Neural cell (in vitro differentiated cells): Measurements from ENCODE around the gene COL18A1. TPM values are rescaled to one million over a fixed set of nuclear protein-coding genes. Genes with fewer than 3 reads are reported as not detected.

Experiments used
- H2AFZ ChIP-seq: fragments of 200-600, 300-800 bp; sonication (generic), shearing (Covaris generic); 2 replicates; pipeline ENCODE4 v1.6.0; 2014; ENCODE audit warnings: low read depth, mild to moderate bottlenecking, antibody characterized with exemption, low read length, moderate library complexity
- H3F3A ChIP-seq: fragments of 200-600 bp; shearing (Covaris generic); 2 replicates; pipeline ENCODE4 v1.6.1; 2016; ENCODE audit warnings: mild to moderate bottlenecking, moderate library complexity, mixed read lengths, antibody characterized with exemption, low read length; ENCODE audit not compliant: insufficient read depth, poor library complexity, severe bottlenecking
- H3K27ac ChIP-seq: fragments of 200-600, 300-800 bp; sonication (generic), shearing (Covaris generic); 2 replicates; pipeline ENCODE4 v1.5.1; 2014; ENCODE audit warnings: mild to moderate bottlenecking, low read length, moderate library complexity
- H3K27me3 ChIP-seq: fragments of 300-800, 200-600 bp; sonication (generic), shearing (Covaris generic); 2 replicates; pipeline ENCODE4 v1.6.0; 2014; ENCODE audit warnings: mild to moderate bottlenecking, low read depth, low read length, moderate library complexity; ENCODE audit not compliant: insufficient read depth
- H3K36me3 ChIP-seq: fragments of 300-800, 200-600 bp; sonication (generic), shearing (Covaris generic); 2 replicates; pipeline ENCODE4 v1.5.1; 2014; ENCODE audit warnings: mild to moderate bottlenecking, antibody characterized with exemption, low read length, moderate library complexity; ENCODE audit not compliant: insufficient read depth
- H3K4me2 ChIP-seq: fragments of 300-800, 200-600 bp; sonication (generic), shearing (Covaris generic); 2 replicates; pipeline ENCODE4 v1.6.0; 2014; ENCODE audit warnings: mild to moderate bottlenecking, low read length
- H3K4me3 ChIP-seq: fragments of 300-800, 200-600 bp; sonication (generic), shearing (Covaris generic); 2 replicates; pipeline ENCODE4 v1.5.1; 2014; ENCODE audit warnings: mild to moderate bottlenecking, low read length, moderate library complexity
- H3K79me2 ChIP-seq: fragments of 200-600 bp; shearing (Covaris generic); replicated peaks from 2 replicates; pipeline ENCODE4 v1.6.0; 2014; ENCODE audit warnings: mild to moderate bottlenecking, low read length, moderate library complexity; ENCODE audit not compliant: insufficient read depth
- H3K9ac ChIP-seq: fragments of 300-800, 200-600 bp; sonication (generic), shearing (Covaris generic); 2 replicates; pipeline ENCODE4 v1.6.1; 2016; ENCODE audit warnings: mild to moderate bottlenecking, low read length, mixed read lengths
- H3K9me2 ChIP-seq: fragments of 200-600 bp; shearing (Covaris generic); 2 replicates; pipeline ENCODE4 v1.6.1; 2016; ENCODE audit warnings: mild to moderate bottlenecking, low read length, mixed read lengths; ENCODE audit not compliant: insufficient read depth
- H3K9me3 ChIP-seq: fragments of 200-600, 300-800 bp; sonication (generic), shearing (Covaris generic); 2 replicates; pipeline ENCODE4 v1.6.1; 2016; ENCODE audit warnings: mild to moderate bottlenecking, mixed run types, low read length, moderate library complexity, mixed read lengths
- H4K20me1 ChIP-seq: fragments of 200-600 bp; shearing (Covaris generic); 2 replicates; pipeline ENCODE4 v1.6.1; 2016; ENCODE audit warnings: mild to moderate bottlenecking, mixed run types; ENCODE audit not compliant: insufficient read depth
- EP300 ChIP-seq: fragments of 450-650 bp; conservative IDR thresholded peaks from 2 replicates; pipeline ENCODE4 v1.6.1; 2014; ENCODE audit warnings: antibody characterized with exemption, mild to moderate bottlenecking, moderate library complexity; ENCODE audit not compliant: poor library complexity, severe bottlenecking
- EZH2 ChIP-seq: fragments of 200-600, 300-800 bp; shearing (Covaris generic), sonication (generic); IDR thresholded peaks from 2 replicates; pipeline ENCODE4 v1.6.1; 2014; ENCODE audit warnings: antibody characterized with exemption, low read length, borderline replicate concordance, mild to moderate bottlenecking; ENCODE audit not compliant: insufficient read depth, poor library complexity, severe bottlenecking
- MXI1 ChIP-seq: fragments of 450-650 bp; conservative IDR thresholded peaks from 2 replicates; pipeline ENCODE4 v1.6.1; 2014; ENCODE audit warnings: antibody characterized with exemption, mild to moderate bottlenecking; ENCODE audit not compliant: poor library complexity, severe bottlenecking
- POLR2AphosphoS5 ChIP-seq: IDR thresholded peaks from 2 replicates; pipeline ENCODE4 v1.6.1; 2012
- RAD21 ChIP-seq: fragments of 450-650 bp; conservative IDR thresholded peaks from 2 replicates; pipeline ENCODE4 v1.6.1; 2014; ENCODE audit warnings: antibody characterized with exemption, mild to moderate bottlenecking, moderate library complexity
- REST ChIP-seq: IDR thresholded peaks from 2 replicates; pipeline ENCODE4 v1.6.1; 2012; ENCODE audit warnings: borderline replicate concordance
- SMC3 ChIP-seq: fragments of 450-650 bp; conservative IDR thresholded peaks from 2 replicates; pipeline ENCODE4 v1.6.1; 2014; ENCODE audit warnings: antibody characterized with exemption, mild to moderate bottlenecking, moderate library complexity; ENCODE audit not compliant: poor library complexity
- TAF1 ChIP-seq: IDR thresholded peaks from 2 replicates; pipeline ENCODE4 v1.6.1; 2012; ENCODE audit warnings: low read depth
- polyA plus RNA-seq: library from polyadenylated mRNA; depleted of rRNA; stranded (reverse); fragments of >200 nt; gene quantifications from 2 replicates; pipeline ENCODE4 v1.2.3, GENCODE V29; 2014
- TF ChIP-seq, protein P1 (sequence below): fragments of 450-650 bp; IDR thresholded peaks from 2 replicates; pipeline ENCODE4 v1.5.1; 2014; ENCODE audit warnings: antibody characterized with exemption, mild to moderate bottlenecking, moderate library complexity; ENCODE audit not compliant: poor library complexity, severe bottlenecking

COL18A1 gene
- polyA plus RNA-seq, 1 donor from 2014 or later, result 2.5 TPM

GRCh38 chr21:45490049-45490731, 85.2 kb downstream of the COL18A1 start:
- no peaks in the 10 kb centered on the region for H3K36me3 ChIP-seq
- no peaks in the 10 kb centered on the region for H4K20me1 ChIP-seq
- no peak overlapping the region for H3K4me3 ChIP-seq
- H3K9me2 ChIP-seq, result no peaks in the 10 kb centered on the region
- H3K4me2 ChIP-seq, result no peak overlapping the region
- no peaks in the 10 kb centered on the region for H3K9me3 ChIP-seq
- no peaks in the 10 kb centered on the region for H3K79me2 ChIP-seq
- no peak overlapping the region for H3K27ac ChIP-seq
- no peak for TF ChIP-seq SMC3
- TF ChIP-seq, protein P1, sequence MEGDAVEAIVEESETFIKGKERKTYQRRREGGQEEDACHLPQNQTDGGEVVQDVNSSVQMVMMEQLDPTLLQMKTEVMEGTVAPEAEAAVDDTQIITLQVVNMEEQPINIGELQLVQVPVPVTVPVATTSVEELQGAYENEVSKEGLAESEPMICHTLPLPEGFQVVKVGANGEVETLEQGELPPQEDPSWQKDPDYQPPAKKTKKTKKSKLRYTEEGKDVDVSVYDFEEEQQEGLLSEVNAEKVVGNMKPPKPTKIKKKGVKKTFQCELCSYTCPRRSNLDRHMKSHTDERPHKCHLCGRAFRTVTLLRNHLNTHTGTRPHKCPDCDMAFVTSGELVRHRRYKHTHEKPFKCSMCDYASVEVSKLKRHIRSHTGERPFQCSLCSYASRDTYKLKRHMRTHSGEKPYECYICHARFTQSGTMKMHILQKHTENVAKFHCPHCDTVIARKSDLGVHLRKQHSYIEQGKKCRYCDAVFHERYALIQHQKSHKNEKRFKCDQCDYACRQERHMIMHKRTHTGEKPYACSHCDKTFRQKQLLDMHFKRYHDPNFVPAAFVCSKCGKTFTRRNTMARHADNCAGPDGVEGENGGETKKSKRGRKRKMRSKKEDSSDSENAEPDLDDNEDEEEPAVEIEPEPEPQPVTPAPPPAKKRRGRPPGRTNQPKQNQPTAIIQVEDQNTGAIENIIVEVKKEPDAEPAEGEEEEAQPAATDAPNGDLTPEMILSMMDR, result no peak
- no peak for TF ChIP-seq EZH2
- TF ChIP-seq RAD21, result no peak
- TF ChIP-seq MXI1, result no peak
- TF ChIP-seq TAF1, result no peak
- TF ChIP-seq POLR2AphosphoS5, result no peak
- no peak for TF ChIP-seq REST
- TF ChIP-seq EP300, result no peak
- no peaks in the 10 kb centered on the region for H3F3A ChIP-seq
- no peaks in the 10 kb centered on the region for H3K27me3 ChIP-seq
- H2AFZ ChIP-seq, result no peak overlapping the region
- H3K9ac ChIP-seq, result no peak overlapping the region

DNA sequence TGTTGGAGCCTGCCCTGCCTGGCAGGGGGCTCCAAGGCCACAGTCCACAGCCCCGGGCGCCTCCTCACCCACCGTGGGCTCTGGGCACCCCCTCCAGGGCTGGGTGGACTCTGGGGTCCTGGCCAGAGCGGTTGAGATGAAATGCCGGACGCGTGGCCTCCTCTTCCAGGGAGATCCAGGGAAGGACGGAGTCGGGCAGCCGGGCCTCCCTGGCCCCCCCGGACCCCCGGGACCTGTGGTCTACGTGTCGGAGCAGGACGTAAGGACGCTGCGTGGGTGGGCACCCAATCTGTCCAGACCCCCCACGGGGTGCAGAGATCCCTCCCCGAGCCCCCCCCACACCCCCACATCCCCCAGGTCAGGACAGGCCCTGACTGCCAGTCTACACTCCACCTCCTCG, 86.1 kb downstream of the COL18A1 start:
- no peak overlapping the region for H3K9ac ChIP-seq
- no peak overlapping the region for H2AFZ ChIP-seq
- TF ChIP-seq MXI1 (no peak), EP300 (no peak), POLR2AphosphoS5 (no peak), EZH2 (no peak), REST (no peak), TAF1 (no peak), RAD21 (no peak), SMC3 (no peak)
- TF ChIP-seq, protein P1, result no peak
- no peaks in the 10 kb centered on the region for H4K20me1 ChIP-seq
- H3K27me3 ChIP-seq, result no peaks in the 10 kb centered on the region
- no peaks in the 10 kb centered on the region for H3F3A ChIP-seq
- H3K36me3 ChIP-seq, result no peaks in the 10 kb centered on the region
- H3K9me2 ChIP-seq, result no peaks in the 10 kb centered on the region
- H3K79me2 ChIP-seq, result no peaks in the 10 kb centered on the region
- H3K9me3 ChIP-seq, result no peaks in the 10 kb centered on the region
- no peak overlapping the region for H3K27ac ChIP-seq
- H3K4me2 ChIP-seq, result no peak overlapping the region
- no peak overlapping the region for H3K4me3 ChIP-seq
